Measurements from ENCODE around the gene SLC1A5. TPM values are rescaled to one million over a fixed set of nuclear protein-coding genes. Genes with fewer than 3 reads are reported as not detected.

Gene SLC1A5
- total RNA-seq, 1 donor from 2014 or later: 131 TPM

DNA sequence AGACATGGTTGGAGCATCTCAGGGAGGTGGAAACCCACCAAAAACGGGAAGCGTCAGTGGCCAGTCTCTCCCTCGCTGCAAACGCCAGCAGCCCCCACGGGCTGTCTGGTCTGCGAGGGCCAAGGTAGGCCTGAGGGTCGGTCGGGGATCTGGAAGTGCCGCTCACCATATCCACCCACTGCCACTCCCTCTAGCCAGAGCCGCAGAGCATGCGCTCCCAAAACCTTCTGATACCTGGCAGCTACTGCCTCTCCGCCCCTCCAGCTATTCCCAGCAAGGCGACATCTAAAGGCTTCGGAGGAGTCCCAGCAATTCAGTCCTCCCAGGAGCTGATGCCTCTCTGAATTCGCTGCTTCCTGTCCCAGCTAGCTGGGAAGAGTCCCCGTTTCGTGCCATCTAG is 46.9 kb downstream of the SLC1A5 start:
- peak overlapping the region; percentile 68 for H3K4me3 Mint-ChIP-seq
- H3K27ac Mint-ChIP-seq (ENCODE audit: unreplicated experiment): no peak overlapping the region

DNA sequence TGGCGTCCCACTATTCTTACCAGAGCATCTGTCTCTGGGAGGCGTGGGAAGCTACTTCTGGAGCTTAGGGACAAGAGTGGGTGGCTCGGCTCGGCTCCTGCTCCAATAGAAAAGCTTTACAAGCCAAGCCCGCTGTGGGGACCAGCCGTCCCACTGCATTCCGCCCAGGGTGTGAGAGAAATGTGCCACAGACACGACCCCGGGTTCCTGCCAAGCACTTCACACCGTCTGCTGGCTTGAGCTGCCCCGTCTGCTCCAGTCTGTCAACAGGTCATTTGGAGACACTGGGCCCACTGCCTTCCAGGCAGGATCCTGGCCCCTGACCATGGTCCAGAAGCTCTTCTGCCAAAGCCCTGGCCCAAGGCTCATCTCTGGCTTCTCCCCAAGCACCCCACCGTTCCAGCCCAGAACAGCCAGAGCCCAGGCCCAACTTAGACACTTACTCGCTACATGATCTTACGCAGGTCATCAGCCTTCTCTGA is 49.1 kb downstream of the SLC1A5 start:
- no peaks in the 10 kb centered on the region for H3K9me3 Mint-ChIP-seq
- no peak for DNase-seq (ENCODE audit: low read depth, low spot score)
- no peak overlapping the region for H3K27ac Mint-ChIP-seq (ENCODE audit: unreplicated experiment)
- H3K27me3 Mint-ChIP-seq (ENCODE audit: low read depth): no peaks in the 10 kb centered on the region
- TF ChIP-seq, protein P1, sequence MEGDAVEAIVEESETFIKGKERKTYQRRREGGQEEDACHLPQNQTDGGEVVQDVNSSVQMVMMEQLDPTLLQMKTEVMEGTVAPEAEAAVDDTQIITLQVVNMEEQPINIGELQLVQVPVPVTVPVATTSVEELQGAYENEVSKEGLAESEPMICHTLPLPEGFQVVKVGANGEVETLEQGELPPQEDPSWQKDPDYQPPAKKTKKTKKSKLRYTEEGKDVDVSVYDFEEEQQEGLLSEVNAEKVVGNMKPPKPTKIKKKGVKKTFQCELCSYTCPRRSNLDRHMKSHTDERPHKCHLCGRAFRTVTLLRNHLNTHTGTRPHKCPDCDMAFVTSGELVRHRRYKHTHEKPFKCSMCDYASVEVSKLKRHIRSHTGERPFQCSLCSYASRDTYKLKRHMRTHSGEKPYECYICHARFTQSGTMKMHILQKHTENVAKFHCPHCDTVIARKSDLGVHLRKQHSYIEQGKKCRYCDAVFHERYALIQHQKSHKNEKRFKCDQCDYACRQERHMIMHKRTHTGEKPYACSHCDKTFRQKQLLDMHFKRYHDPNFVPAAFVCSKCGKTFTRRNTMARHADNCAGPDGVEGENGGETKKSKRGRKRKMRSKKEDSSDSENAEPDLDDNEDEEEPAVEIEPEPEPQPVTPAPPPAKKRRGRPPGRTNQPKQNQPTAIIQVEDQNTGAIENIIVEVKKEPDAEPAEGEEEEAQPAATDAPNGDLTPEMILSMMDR (conservative IDR thresholded peaks at IDR 0.05): no peak
- no peak overlapping the region for H3K4me3 Mint-ChIP-seq
- H3K4me1 Mint-ChIP-seq: peaks cover 25% of the 10 kb centered on the region
- H3K36me3 Mint-ChIP-seq (ENCODE audit: low read depth): no peaks in the 10 kb centered on the region

More for the DNA sequence above, 46.9 kb downstream of the SLC1A5 start:
- Mint-ChIP-seq H3K27me3 (ENCODE audit: low read depth) (no peaks in the 10 kb centered on the region), H3K36me3 (ENCODE audit: low read depth) (no peaks in the 10 kb centered on the region), H3K4me1 (peaks cover 36% of the 10 kb centered on the region), H3K9me3 (no peaks in the 10 kb centered on the region)
- TF ChIP-seq, protein P1 (conservative IDR thresholded peaks at IDR 0.05): no peak
- DNase-seq (ENCODE audit: low read depth, low spot score): no peak

DNA sequence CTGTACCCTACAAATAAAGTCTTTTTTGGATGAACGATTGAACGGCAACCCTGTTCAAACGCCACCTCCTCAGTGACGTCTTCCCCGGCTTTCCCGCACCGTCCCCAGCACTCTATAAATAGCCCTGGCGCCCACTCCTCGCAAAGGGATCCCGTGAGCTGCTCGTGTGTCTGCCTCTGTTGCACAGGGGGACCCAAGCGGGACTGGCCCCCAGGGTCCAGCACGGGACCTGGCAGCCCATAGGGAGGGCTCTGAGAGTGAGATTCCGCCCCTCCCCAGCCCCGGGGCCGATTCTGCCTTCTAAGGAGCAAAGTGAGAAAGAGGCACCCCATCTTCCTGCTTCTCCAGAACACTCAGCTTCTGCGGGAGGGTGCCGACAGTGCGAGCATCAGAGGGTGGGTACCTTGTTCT is 50.6 kb downstream of the SLC1A5 start:
- peak overlapping the region; percentile 44 for H3K4me3 Mint-ChIP-seq

DNA sequence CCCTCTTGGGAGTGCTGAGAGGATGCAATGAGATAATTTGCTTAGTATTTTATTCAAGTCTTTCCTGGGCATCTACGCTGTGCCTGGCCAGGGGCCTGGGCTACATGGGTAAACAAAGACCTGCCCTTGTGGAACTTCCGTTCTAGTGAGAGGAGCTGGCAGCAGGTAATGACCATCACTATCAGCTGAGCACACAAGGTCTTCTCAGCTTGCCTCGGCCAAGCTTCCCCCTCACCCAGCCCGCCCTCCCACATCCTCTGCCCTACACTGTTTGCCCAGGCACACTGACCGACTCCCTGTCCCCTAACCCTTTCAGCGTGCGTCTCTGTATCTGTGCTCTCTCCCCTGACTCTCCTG is 51.1 kb downstream of the SLC1A5 start:
- no peak overlapping the region for H3K27ac Mint-ChIP-seq (ENCODE audit: unreplicated experiment)
- H3K27me3 Mint-ChIP-seq (ENCODE audit: low read depth): no peaks in the 10 kb centered on the region
- no peak overlapping the region for H3K4me3 Mint-ChIP-seq
- no peaks in the 10 kb centered on the region for H3K36me3 Mint-ChIP-seq (ENCODE audit: low read depth)
- H3K4me1 Mint-ChIP-seq: peaks cover 12% of the 10 kb centered on the region
- TF ChIP-seq, protein P1 (conservative IDR thresholded peaks at IDR 0.05): no peak
- no peaks in the 10 kb centered on the region for H3K9me3 Mint-ChIP-seq
- no peak for DNase-seq (ENCODE audit: low read depth, low spot score)

More for the DNA sequence above, 50.6 kb downstream of the SLC1A5 start:
- DNase-seq (ENCODE audit: low read depth, low spot score): no peak
- no peaks in the 10 kb centered on the region for H3K36me3 Mint-ChIP-seq (ENCODE audit: low read depth)
- H3K4me1 Mint-ChIP-seq: peaks cover 14% of the 10 kb centered on the region
- no peaks in the 10 kb centered on the region for H3K27me3 Mint-ChIP-seq (ENCODE audit: low read depth)
- peak overlapping the region; percentile 62 for H3K27ac Mint-ChIP-seq (ENCODE audit: unreplicated experiment)
- no peaks in the 10 kb centered on the region for H3K9me3 Mint-ChIP-seq
- TF ChIP-seq, protein P1 (conservative IDR thresholded peaks at IDR 0.05): no peak

DNA sequence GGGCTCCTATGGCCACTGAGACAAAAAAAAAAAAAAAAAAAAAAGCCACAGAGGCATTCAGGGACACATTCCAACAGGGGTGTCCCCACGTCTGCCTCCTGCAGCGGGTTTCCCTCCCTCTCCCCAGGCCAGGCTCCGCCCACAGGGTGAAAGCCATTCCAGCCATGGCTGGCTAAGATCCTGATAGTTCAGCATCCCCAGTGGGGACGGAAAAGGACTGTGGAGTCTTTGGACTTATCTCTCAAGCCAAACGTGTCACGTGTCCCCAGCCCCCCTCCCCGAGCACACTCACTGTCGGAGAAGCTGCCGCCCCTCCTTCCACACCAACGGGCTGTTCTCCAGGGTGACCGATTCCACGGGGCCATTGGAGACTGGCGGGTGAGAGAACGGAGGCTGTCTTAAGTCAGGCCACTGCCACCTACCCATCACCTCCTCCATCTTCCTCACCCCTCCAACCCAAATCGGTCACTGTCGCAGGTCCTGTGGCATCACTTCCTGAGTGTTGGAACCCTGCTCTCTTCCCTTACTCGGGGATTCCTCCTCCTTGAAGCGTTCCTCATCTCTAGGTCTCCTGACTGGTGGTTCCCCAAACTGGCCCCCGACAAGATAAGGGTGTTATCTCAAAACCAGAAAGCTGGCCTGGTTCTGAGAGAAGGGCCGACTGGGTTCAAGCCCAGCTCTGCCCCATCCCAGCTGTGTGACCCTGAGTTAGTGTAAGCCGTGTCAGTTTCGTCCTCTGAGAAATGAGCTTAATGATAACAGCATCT is 51.7 kb downstream of the SLC1A5 start:
- Mint-ChIP-seq H3K27ac (ENCODE audit: unreplicated experiment) (no peak overlapping the region), H3K4me1 (peaks cover 6% of the 10 kb centered on the region), H3K27me3 (ENCODE audit: low read depth) (no peaks in the 10 kb centered on the region), H3K36me3 (ENCODE audit: low read depth) (no peaks in the 10 kb centered on the region), H3K4me3 (no peak overlapping the region), H3K9me3 (no peaks in the 10 kb centered on the region)
- TF ChIP-seq, protein P1 (conservative IDR thresholded peaks at IDR 0.05): no peak
- DNase-seq (ENCODE audit: low read depth, low spot score): no peak

Data from neural crest cell (in vitro differentiated cells).